WTC11 (cell line): ENCODE results near the gene TMEM181. TPM values are rescaled to one million over a fixed set of nuclear protein-coding genes. Genes with fewer than 3 reads are reported as not detected.

Experiments used
- ATAC-seq: fragments of 200-7000 bp; cut with Tn5 transposase; 2 replicates; pipeline ENCODE4 v1.10.0; 2021; ENCODE audit warnings: mild to moderate bottlenecking, moderate library complexity
- CTCF ChIA-PET: fragments of 300-600 bp; sonication (Branson Sonifier 250); formaldehyde crosslinking; loops from one replicate; lab custom pipeline; 2021; ENCODE audit warnings: antibody characterized with exemption; lab: Charles Lee
- POLR2A ChIA-PET: fragments of 350-600 bp; sonication (Branson Sonifier 250); formaldehyde crosslinking; loops from one replicate; lab custom pipeline; 2021; ENCODE audit warnings: antibody characterized with exemption; lab: Charles Lee
- DNase-seq: peaks from one replicate; pipeline ENCODE4 v3.0.0; 2021; ENCODE audit warnings: low spot score
- H3K27ac Mint-ChIP-seq: 2 replicates; pipeline ENCODE4 v1.8.0; 2021; ENCODE audit warnings: mixed read lengths
- H3K27me3 Mint-ChIP-seq: 2 replicates; pipeline ENCODE4 v1.8.0; 2021; ENCODE audit warnings: low read depth, mild to moderate bottlenecking, moderate library complexity, mixed read lengths
- H3K36me3 Mint-ChIP-seq: 2 replicates; pipeline ENCODE4 v1.8.0; 2021; ENCODE audit warnings: mixed read lengths
- H3K4me1 Mint-ChIP-seq: 2 replicates; pipeline ENCODE4 v1.8.0; 2022; ENCODE audit warnings: mixed read lengths
- H3K4me3 Mint-ChIP-seq: 2 replicates; pipeline ENCODE4 v1.8.0; 2021; ENCODE audit warnings: mild to moderate bottlenecking, moderate library complexity, mixed read lengths
- H3K9me3 Mint-ChIP-seq: 2 replicates; pipeline ENCODE4 v1.8.0; 2021; ENCODE audit warnings: mixed read lengths
- ARID4B ChIP-seq: sonication (generic); formaldehyde crosslinking; IDR thresholded peaks from 2 replicates; pipeline ENCODE4 v1.8.0; 2023; ENCODE audit warnings: missing genetic modification reagents, mild to moderate bottlenecking, borderline replicate concordance
- ATF6 ChIP-seq: sonication (generic); formaldehyde crosslinking; IDR thresholded peaks from 2 replicates; pipeline ENCODE4 v1.8.1; 2023; ENCODE audit warnings: mild to moderate bottlenecking, missing genetic modification reagents
- CBFB ChIP-seq: sonication (generic); formaldehyde crosslinking; IDR thresholded peaks from 2 replicates; pipeline ENCODE4 v1.8.1; 2022; ENCODE audit warnings: mild to moderate bottlenecking, low read depth, missing genetic modification reagents
- CTCF ChIP-seq: fragments of 200-600 bp; IDR thresholded peaks from 2 replicates; pipeline ENCODE4 v1.8.0; 2022; ENCODE audit warnings: antibody characterized with exemption
- ESRRA ChIP-seq: sonication (generic); formaldehyde crosslinking; IDR thresholded peaks from 2 replicates; pipeline ENCODE4 v1.8.1; 2022; ENCODE audit warnings: mild to moderate bottlenecking, missing genetic modification reagents, borderline replicate concordance
- FOXP4 ChIP-seq: sonication (generic); formaldehyde crosslinking; IDR thresholded peaks from 2 replicates; pipeline ENCODE4 v1.8.0; 2022; ENCODE audit warnings: mild to moderate bottlenecking, missing genetic modification reagents
- IRF2 ChIP-seq: sonication (generic); formaldehyde crosslinking; IDR thresholded peaks from 2 replicates; pipeline ENCODE4 v1.8.0; 2022; ENCODE audit warnings: low read depth, missing genetic modification reagents, borderline replicate concordance
- MYBL2 ChIP-seq: sonication (generic); formaldehyde crosslinking; IDR thresholded peaks from 2 replicates; pipeline ENCODE4 v1.8.1; 2023; ENCODE audit warnings: mild to moderate bottlenecking, moderate library complexity, missing genetic modification reagents
- NR2C2 ChIP-seq: sonication (generic); formaldehyde crosslinking; IDR thresholded peaks from 2 replicates; pipeline ENCODE4 v1.8.0; 2022; ENCODE audit warnings: mild to moderate bottlenecking, missing genetic modification reagents
- OVOL2 ChIP-seq: fragments of 250-450 bp; sonication (Bioruptor Pico); IDR thresholded peaks from 2 replicates; pipeline ENCODE4 v1.9.0; 2021; ENCODE audit warnings: mild to moderate bottlenecking, borderline replicate concordance
- SMAD4 ChIP-seq: sonication (generic); formaldehyde crosslinking; IDR thresholded peaks from 2 replicates; pipeline ENCODE4 v1.8.0; 2022; ENCODE audit warnings: mild to moderate bottlenecking, missing genetic modification reagents
- TEAD4 ChIP-seq: sonication (generic); formaldehyde crosslinking; IDR thresholded peaks from 2 replicates; pipeline ENCODE4 v1.8.0; 2022; ENCODE audit warnings: mild to moderate bottlenecking, missing genetic modification reagents
- ZBTB43 ChIP-seq: sonication (generic); formaldehyde crosslinking; IDR thresholded peaks from 2 replicates; pipeline ENCODE4 v1.8.1; 2023; ENCODE audit warnings: mild to moderate bottlenecking, missing genetic modification reagents
- ZMAT4 ChIP-seq: fragments of 250-450 bp; sonication (Bioruptor Pico); IDR thresholded peaks from 2 replicates; pipeline ENCODE4 v1.9.0; 2021; ENCODE audit warnings: mild to moderate bottlenecking
- ZNF232 ChIP-seq: sonication (generic); formaldehyde crosslinking; IDR thresholded peaks from 2 replicates; pipeline ENCODE4 v1.8.0; 2022; ENCODE audit warnings: mild to moderate bottlenecking, missing genetic modification reagents
- ZNF425 ChIP-seq: fragments of 250-450 bp; sonication (Bioruptor Pico); conservative IDR thresholded peaks from 2 replicates; pipeline ENCODE4 v1.9.0; 2021; ENCODE audit warnings: mild to moderate bottlenecking
- ZNF671 ChIP-seq: fragments of 250-450 bp; sonication (Bioruptor Pico); IDR thresholded peaks from 2 replicates; pipeline ENCODE4 v1.8.0; 2021; ENCODE audit warnings: mild to moderate bottlenecking
- total RNA-seq: library from RNA; stranded (reverse); gene quantifications from 3 replicates; pipeline ENCODE4 v1.2.3, GENCODE V29; 2021

TMEM181 gene
- total RNA-seq, 1 experiment from 2014 or later: 18.8 TPM

GRCh38 chr6:158626360-158627167 lies 66.7 kb downstream of the TMEM181 start:
- H3K4me3 Mint-ChIP-seq: no peak overlapping the region
- H3K36me3 Mint-ChIP-seq: peaks cover 41% of the 10 kb centered on the region
- H3K27me3 Mint-ChIP-seq: no peaks in the 10 kb centered on the region
- no peak for ATAC-seq
- H3K4me1 Mint-ChIP-seq: peaks cover 23% of the 10 kb centered on the region
- no peak for DNase-seq
- TF ChIP-seq ZBTB43 (CRISPR knock-in tag) (no peak), TEAD4 (CRISPR knock-in tag) (no peak), FOXP4 (CRISPR knock-in tag) (no peak), NR2C2 (CRISPR knock-in tag) (no peak), MYBL2 (CRISPR knock-in tag) (no peak), ZNF425 (CRISPR knock-in tag) (no peak), ATF6 (CRISPR knock-in tag) (no peak), ESRRA (no peak), CTCF (no peak), ZNF671 (CRISPR knock-in tag) (no peak), ZNF232 (CRISPR knock-in tag) (no peak), ARID4B (CRISPR knock-in tag) (no peak), CBFB (CRISPR knock-in tag) (no peak), OVOL2 (CRISPR knock-in tag) (no peak), SMAD4 (CRISPR knock-in tag) (no peak), IRF2 (CRISPR knock-in tag) (no peak), ZMAT4 (CRISPR knock-in tag) (no peak)
- ChIA-PET CTCF (no interaction called here), POLR2A (no interaction called here)
- no peaks in the 10 kb centered on the region for H3K9me3 Mint-ChIP-seq
- H3K27ac Mint-ChIP-seq: peak overlapping the region; percentile 11; the same call in 1 of the 2 replicates
